Uterus (tissue), 4 donors: ENCODE data around the gene TMEM222. TPM values are rescaled to one million over a fixed set of nuclear protein-coding genes. Genes with fewer than 3 reads are reported as not detected.

Experiments used
- DNase-seq, 2 donors: peaks; one replicate each; pipeline ENCODE4 v3.0.0-alpha.2; 2019 to 2020
- H3K27ac ChIP-seq, 2 donors: fragments of 200-600 bp; sonication (generic); 1 replicate in 1 of 2; 2 replicates in 1 of 2; pipeline ENCODE4 v1.5.1; 2016 to 2018
- H3K27me3 ChIP-seq, 2 donors: fragments of 200-600 bp; sonication (generic); one replicate each; pipeline ENCODE4 v1.5.1; 2018 to 2019; ENCODE audit warnings: control low read depth in 1 of 2
- H3K36me3 ChIP-seq, 2 donors: fragments of 200-600 bp; sonication (generic); one replicate each; pipeline ENCODE4 v1.5.1; 2019; ENCODE audit warnings: control low read depth in 1 of 2
- H3K4me1 ChIP-seq, 2 donors: fragments of 200-600 bp; sonication (generic); one replicate each; pipeline ENCODE4 v1.5.1; 2018 to 2019; ENCODE audit warnings: control low read depth in 1 of 2
- H3K4me3 ChIP-seq, 2 donors: fragments of 200-600 bp; sonication (generic); 1 replicate in 1 of 2; 2 replicates in 1 of 2; pipeline ENCODE4 v1.5.1; 2018 to 2019; ENCODE audit warnings: mild to moderate bottlenecking in 1 of 2
- H3K9me3 ChIP-seq, 2 donors: fragments of 200-600 bp; sonication (generic); one replicate each; pipeline ENCODE4 v1.5.1; 2019; ENCODE audit warnings: control low read depth in 1 of 2
- CTCF ChIP-seq, 4 experiments: fragments of 200-600 bp in 2 of 4; fragments of 450-650 bp in 2 of 4; sonication (generic) in 2 of 4; IDR thresholded peaks; one replicate each; pipeline ENCODE4 v1.5.1; 2016 to 2019; ENCODE audit warnings: antibody characterized with exemption in 4 of 4, mild to moderate bottlenecking in 2 of 4, moderate library complexity in 1 of 4
- POLR2A ChIP-seq, 2 donors: fragments of 450-650 bp; IDR thresholded peaks; one replicate each; pipeline ENCODE4 v1.6.1; 2016; ENCODE audit warnings: antibody characterized with exemption in 2 of 2, mild to moderate bottlenecking in 1 of 2, moderate library complexity in 1 of 2
- intact Hi-C: fragments of 100-400 bp; cut with DNase I; formaldehyde crosslinking; loops from one replicate; pipeline ENCODE4 v1.15.1; 2023; ENCODE audit warnings: low total_unique reads
- total RNA-seq, 4 donors: library from RNA; depleted of rRNA in 3 of 4; stranded (reverse); fragments of >200 nt in 3 of 4; gene quantifications; one replicate each; pipeline versions ENCODE4 v1.1.0 to v1.2.4, GENCODE V29; 2014 to 2023
- donor health status: DM: yes; HTN: yes; CAD: no.

Gene TMEM222
- total RNA-seq, 4 donors from 2014 or later = 9.7 to 43.9 (median 18.6) TPM

- intact Hi-C loops = loop anchor here (5.0 to 10.0 kb wide), 2 partner anchors 87 to 364 kb away; no protein-coding TSS in a partner anchor
- Histone ChIP-seq H3K27ac (peak overlapping the region; percentile 84 to 89), H3K4me3 (no peak overlapping the region), H3K36me3 (no peaks in the 10 kb centered on the region), H3K27me3 (no peaks in the 10 kb centered on the region), H3K4me1 (peaks cover 4 to 12% of the 10 kb centered on the region in 2 donors), H3K9me3 (no peaks in the 10 kb centered on the region)
- TF ChIP-seq CTCF (IDR thresholded peaks at IDR 0.05) (peak; percentile 97 to 100 (median 98)), POLR2A (IDR thresholded peaks at IDR 0.05) (no peak)
- DNase-seq = peak; percentile 86 to 92
These were observed 21.5 kb upstream of the TMEM222 start for GRCh38 chr1:27300341-27301051.

GRCh38 chr1:27301052-27301422 lies 20.9 kb upstream of the TMEM222 start:
- intact Hi-C loops = loop anchor here (5.0 to 10.0 kb wide), 2 partner anchors 86 to 364 kb away; no protein-coding TSS in a partner anchor
- Histone ChIP-seq H3K4me3 (no peak overlapping the region), H3K36me3 (no peaks in the 10 kb centered on the region), H3K27me3 (no peaks in the 10 kb centered on the region), H3K27ac (peak overlapping the region; percentile 84 to 89), H3K9me3 (no peaks in the 10 kb centered on the region), H3K4me1 (peaks cover 4 to 12% of the 10 kb centered on the region in 2 donors)
- no peak for TF ChIP-seq CTCF (IDR thresholded peaks at IDR 0.05)
- no peak for TF ChIP-seq POLR2A (IDR thresholded peaks at IDR 0.05)
- DNase-seq = no peak

GRCh38 chr1:27301582-27302199 lies 20.3 kb upstream of the TMEM222 start:
- Histone ChIP-seq H3K4me1 (peaks cover 4 to 12% of the 10 kb centered on the region in 2 donors), H3K27me3 (no peaks in the 10 kb centered on the region), H3K9me3 (no peaks in the 10 kb centered on the region), H3K4me3 (no peak overlapping the region), H3K27ac (peak overlapping the region in 1 of 2 donors; percentile 89), H3K36me3 (no peaks in the 10 kb centered on the region)
- intact Hi-C loops = loop anchor here (5.0 to 10.0 kb wide), 2 partner anchors 86 to 363 kb away; no protein-coding TSS in a partner anchor
- no peak for DNase-seq
- no peak for TF ChIP-seq CTCF (IDR thresholded peaks at IDR 0.05)
- no peak for TF ChIP-seq POLR2A (IDR thresholded peaks at IDR 0.05)

- H3K36me3 ChIP-seq = no peaks in the 10 kb centered on the region
- H3K9me3 ChIP-seq = no peaks in the 10 kb centered on the region
- DNase-seq = no peak
- H3K27me3 ChIP-seq = no peaks in the 10 kb centered on the region
- H3K4me1 ChIP-seq = peaks cover 4 to 12% of the 10 kb centered on the region in 2 donors
- H3K4me3 ChIP-seq = no peak overlapping the region
- TF ChIP-seq POLR2A (IDR thresholded peaks at IDR 0.05) (no peak), CTCF (IDR thresholded peaks at IDR 0.05) (no peak)
- intact Hi-C loops = loop anchor here (5.0 to 10.0 kb wide), 2 partner anchors 85 to 362 kb away; no protein-coding TSS in a partner anchor
- H3K27ac ChIP-seq = no peak overlapping the region
These were observed 19.4 kb upstream of the TMEM222 start for GRCh38 chr1:27302612-27303011.

GRCh38 chr1:27303509-27303908 lies 18.5 kb upstream of the TMEM222 start:
- H3K4me1 ChIP-seq = peaks cover 4 to 12% of the 10 kb centered on the region in 2 donors
- DNase-seq = no peak
- H3K27ac ChIP-seq = no peak overlapping the region
- TF ChIP-seq CTCF (IDR thresholded peaks at IDR 0.05) (no peak), POLR2A (IDR thresholded peaks at IDR 0.05) (no peak)
- H3K9me3 ChIP-seq = no peaks in the 10 kb centered on the region
- H3K4me3 ChIP-seq = no peak overlapping the region
- H3K36me3 ChIP-seq = no peaks in the 10 kb centered on the region
- intact Hi-C loops = loop anchor here (5.0 to 10.0 kb wide), 2 partner anchors 84 to 361 kb away; no protein-coding TSS in a partner anchor
- no peaks in the 10 kb centered on the region for H3K27me3 ChIP-seq
